Uterus (tissue), 2 donors: Measurements from ENCODE around the gene U2SURP.

Source experiments
- CTCF ChIP-seq, 4 experiments: fragments of 200-600 bp in 2 of 4; fragments of 450-650 bp in 2 of 4; sonication (generic) in 2 of 4; IDR thresholded peaks; one replicate each; pipeline ENCODE4 v1.5.1; 2016 to 2019; ENCODE audit warnings: antibody characterized with exemption in 4 of 4, mild to moderate bottlenecking in 2 of 4, moderate library complexity in 1 of 4
- POLR2A ChIP-seq, 2 donors: fragments of 450-650 bp; IDR thresholded peaks; one replicate each; pipeline ENCODE4 v1.6.1; 2016; ENCODE audit warnings: antibody characterized with exemption in 2 of 2, mild to moderate bottlenecking in 1 of 2, moderate library complexity in 1 of 2

- TF ChIP-seq POLR2A (IDR thresholded peaks at IDR 0.05) (no peak), CTCF (IDR thresholded peaks at IDR 0.05) (no peak)
Measured at GRCh38 chr3:142977399-142977728, 24.0 kb upstream of the U2SURP start.
